Left renal cortex interstitium (tissue), 4 donors: ENCODE results near the gene IGSF8. TPM values are rescaled to one million over a fixed set of nuclear protein-coding genes. Genes with fewer than 3 reads are reported as not detected.
"Not testable (repeated sequence)": the region's sequence is repeated elsewhere in the genome, so short reads cannot be mapped to it uniquely, and the experiment has no call there.

Experiments used
- DNase-seq, 4 donors: peaks; one replicate each; pipeline ENCODE4 v3.0.0-alpha.2; 2013; ENCODE audit warnings: low read depth in 4 of 4, low spot score in 2 of 4, missing footprints in 1 of 4
- polyA plus RNA-seq, 4 donors: library from polyadenylated mRNA; unstranded; fragments of 120-200 nt; gene quantifications; one replicate each; pipeline ENCODE4 v1.2.1, GENCODE V29; 2013; ENCODE audit not compliant: insufficient read length in 4 of 4

IGSF8 gene
- polyA plus RNA-seq, 4 donors, result 26.9 to 43.7 (median 38.6) TPM

- no peak for DNase-seq
Observed at GRCh38 chr1:160127865-160128523, 29.6 kb upstream of the IGSF8 start.

DNA sequence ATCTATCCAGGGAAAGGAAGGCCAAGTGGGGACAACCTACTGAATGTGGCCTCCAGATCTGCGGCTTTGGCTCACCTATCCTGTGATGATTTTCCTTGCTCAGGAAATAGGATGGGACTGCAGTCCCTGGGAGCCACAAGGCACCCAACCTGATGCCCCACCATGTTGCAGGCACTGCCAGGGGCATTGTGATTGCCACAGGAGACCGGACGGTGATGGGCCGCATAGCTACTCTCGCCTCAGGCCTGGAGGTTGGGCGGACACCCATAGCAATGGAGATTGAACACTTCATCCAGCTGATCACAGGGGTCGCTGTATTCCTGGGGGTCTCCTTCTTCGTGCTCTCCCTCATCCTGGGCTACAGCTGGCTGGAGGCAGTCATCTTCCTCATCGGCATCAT, 29.0 kb upstream of the IGSF8 start:
- DNase-seq, result no peak

- DNase-seq, result not testable (repeated sequence)
Observed at GRCh38 chr1:160126342-160126741, 27.9 kb upstream of the IGSF8 start.

- DNase-seq, result no peak
Observed at GRCh38 chr1:160125746-160126145, 27.3 kb upstream of the IGSF8 start.

- no peak for DNase-seq
Observed at GRCh38 chr1:160124705-160125478, 26.5 kb upstream of the IGSF8 start.

- no peak for DNase-seq
Observed at GRCh38 chr1:160123726-160124125, 25.3 kb upstream of the IGSF8 start.

DNA sequence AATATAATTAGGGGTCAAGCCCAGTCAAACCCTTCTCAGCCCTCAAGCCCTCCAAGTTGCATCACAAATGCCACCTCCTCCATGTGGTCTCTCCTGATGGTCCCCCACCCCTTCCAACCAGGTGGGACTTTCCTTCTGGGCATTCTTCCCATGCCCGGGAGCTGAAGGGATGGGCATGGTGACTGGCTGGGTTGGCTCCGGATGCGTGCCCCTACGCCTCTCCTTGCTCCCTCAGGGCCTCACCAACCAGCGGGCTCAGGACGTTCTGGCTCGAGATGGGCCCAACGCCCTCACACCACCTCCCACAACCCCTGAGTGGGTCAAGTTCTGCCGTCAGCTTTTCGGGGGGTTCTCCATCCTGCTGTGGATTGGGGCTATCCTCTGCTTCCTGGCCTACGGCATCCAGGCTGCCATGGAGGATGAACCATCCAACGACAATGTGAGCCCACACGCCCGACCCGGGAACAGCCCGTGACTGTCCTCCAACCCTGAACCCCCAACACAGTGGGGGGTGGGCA, 24.6 kb upstream of the IGSF8 start:
- no peak for DNase-seq

DNA sequence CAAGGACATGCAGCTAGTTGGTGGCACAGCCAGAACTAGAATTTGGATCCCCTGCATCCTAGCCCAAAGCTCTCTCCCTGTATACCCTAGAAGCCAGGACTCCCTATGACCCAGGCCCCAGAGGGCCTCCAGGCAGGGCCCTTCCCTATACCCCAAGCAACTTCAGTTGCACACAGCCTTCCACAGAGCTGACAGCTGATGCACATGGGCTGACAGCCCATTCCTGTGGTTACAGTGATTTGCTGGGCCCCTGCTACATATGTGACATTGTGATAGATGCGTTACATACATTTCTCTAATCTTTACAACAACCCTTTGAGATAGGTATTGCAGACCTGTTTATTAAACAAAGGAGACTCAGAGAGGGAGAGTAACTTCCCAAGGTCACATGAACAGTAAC, 23.0 kb upstream of the IGSF8 start:
- no peak for DNase-seq

DNA sequence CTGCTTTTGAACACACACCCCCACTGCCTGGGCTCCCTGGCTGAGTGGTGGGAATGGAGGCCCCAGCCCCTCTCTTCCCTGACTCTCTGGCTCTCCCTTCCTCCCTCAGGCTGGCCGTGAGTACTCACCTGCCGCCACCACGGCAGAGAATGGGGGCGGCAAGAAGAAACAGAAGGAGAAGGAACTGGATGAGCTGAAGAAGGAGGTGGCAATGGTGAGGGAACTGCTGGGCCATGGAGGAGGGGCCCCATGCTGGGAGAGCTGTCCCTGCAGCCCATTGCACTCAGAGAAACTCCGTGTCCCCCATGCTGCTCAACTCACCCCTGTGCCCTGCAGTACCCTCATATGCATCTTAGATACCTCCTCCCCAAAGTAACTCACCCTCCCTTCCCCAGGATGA, 22.4 kb upstream of the IGSF8 start:
- no peak for DNase-seq

DNA sequence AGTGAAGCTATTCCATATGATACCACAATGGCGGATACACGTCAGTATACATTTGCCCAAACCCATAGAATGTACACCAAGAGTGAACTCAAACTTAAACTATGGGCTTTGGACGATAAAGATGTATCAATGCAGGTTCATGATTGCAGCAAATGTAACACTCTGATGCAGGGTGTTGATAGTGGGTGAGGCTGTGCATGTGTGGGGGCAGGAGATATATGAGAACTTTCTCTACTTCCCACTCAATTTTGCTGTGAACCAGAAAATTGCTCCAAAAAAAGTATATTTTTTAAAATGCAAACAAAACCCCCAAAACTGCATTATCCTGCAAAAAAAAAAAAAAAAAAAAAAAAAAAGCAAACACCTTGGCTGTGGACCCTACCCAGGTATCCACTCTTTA, 20.5 kb upstream of the IGSF8 start:
- DNase-seq, result no peak

DNA sequence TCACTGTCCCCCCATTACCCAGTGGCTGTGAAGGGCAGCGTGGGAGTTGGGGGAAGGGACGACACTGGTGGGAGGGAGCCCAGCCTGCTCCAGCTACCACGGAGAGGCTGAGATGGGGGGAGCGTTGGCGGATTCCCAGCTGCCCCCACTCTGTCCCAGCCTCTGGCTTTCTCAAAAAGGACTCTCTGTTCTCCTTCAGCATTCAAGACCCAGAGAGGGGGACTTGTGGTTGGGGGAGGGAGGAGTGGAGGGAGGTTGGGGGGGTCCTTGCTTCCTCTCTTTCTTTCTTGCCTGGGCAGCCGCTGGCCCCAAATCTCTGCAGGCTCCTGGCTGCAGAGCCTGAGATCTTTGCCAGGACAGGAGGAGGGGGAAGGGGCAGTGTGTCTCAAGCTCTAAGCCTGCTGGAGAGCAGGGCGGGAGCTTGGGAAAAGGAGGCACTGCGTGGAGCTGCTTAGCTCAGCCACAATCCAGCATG, 19.3 kb upstream of the IGSF8 start:
- no peak for DNase-seq

- no peak for DNase-seq
Observed at GRCh38 chr1:160117300-160117699, 18.9 kb upstream of the IGSF8 start.

GRCh38 chr1:160116283-160117147, 18.1 kb upstream of the IGSF8 start:
- no peak for DNase-seq

GRCh38 chr1:160115545-160116282, 17.3 kb upstream of the IGSF8 start, which contains the start of gene ATP1A2:
TSS of gene ATP1A2 (plus strand) at chr1:160115759. CDS start at chr1:160115862, 103 bp downstream.
- no peak for DNase-seq

- no peak for DNase-seq
Observed at GRCh38 chr1:160114085-160114484, 15.7 kb upstream of the IGSF8 start.

DNA sequence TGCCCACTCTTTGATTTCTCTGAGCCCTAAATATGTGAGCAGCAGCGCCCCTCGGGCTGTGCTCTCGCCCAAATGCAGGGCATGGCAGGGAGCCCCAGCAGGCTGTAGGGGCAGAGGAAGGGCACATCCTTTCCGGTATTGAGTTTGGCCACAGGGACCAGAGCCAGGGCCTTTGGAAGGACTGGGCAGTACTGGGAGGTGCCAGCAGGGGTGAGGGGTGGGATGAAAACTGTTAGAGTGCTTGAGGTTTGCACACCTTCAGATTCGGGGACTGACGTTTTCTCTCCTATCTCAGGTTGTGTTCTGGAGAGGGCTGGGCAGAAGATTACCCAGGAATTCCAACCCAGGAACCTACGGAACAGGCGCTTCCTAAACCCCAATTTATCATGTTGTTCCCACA, 15.0 kb upstream of the IGSF8 start:
- no peak for DNase-seq

- DNase-seq, result no peak
Observed at GRCh38 chr1:160112357-160112756, 13.9 kb upstream of the IGSF8 start.

- DNase-seq, result not testable (repeated sequence)
Observed at GRCh38 chr1:160111462-160111861, 13.0 kb upstream of the IGSF8 start.

- no peak for DNase-seq
Observed at GRCh38 chr1:160109686-160110085, 11.3 kb upstream of the IGSF8 start.
